GM06990 (cell line): ENCODE measurements around the gene SLC43A2.

ENCODE experiments used
- DNase-seq: peaks from one replicate; pipeline ENCODE4 v3.0.0-alpha.2; 2011; ENCODE audit not compliant: insufficient read length; ENCODE audit errors: extremely low read depth
- H3K27me3 ChIP-seq: replicated peaks from 2 replicates; pipeline ENCODE4 v1.6.0; 2011; ENCODE audit warnings: low read length; ENCODE audit not compliant: control insufficient read depth, insufficient read depth
- H3K36me3 ChIP-seq: 2 replicates; pipeline ENCODE4 v1.5.1; 2011; ENCODE audit warnings: low read length; ENCODE audit not compliant: control insufficient read depth, insufficient read depth
- H3K4me3 ChIP-seq: replicated peaks from 2 replicates; pipeline ENCODE4 v1.5.1; 2011; ENCODE audit warnings: low read depth, mild to moderate bottlenecking, control low read depth, low read length
- TF ChIP-seq, protein P1 (sequence below): IDR thresholded peaks from 2 replicates; pipeline ENCODE4 v1.5.1; 2011; ENCODE audit warnings: low read length, control low read depth, mild to moderate bottlenecking, inconsistent platforms; ENCODE audit not compliant: insufficient read depth, poor library complexity, severe bottlenecking

The SLC43A2 gene

DNA sequence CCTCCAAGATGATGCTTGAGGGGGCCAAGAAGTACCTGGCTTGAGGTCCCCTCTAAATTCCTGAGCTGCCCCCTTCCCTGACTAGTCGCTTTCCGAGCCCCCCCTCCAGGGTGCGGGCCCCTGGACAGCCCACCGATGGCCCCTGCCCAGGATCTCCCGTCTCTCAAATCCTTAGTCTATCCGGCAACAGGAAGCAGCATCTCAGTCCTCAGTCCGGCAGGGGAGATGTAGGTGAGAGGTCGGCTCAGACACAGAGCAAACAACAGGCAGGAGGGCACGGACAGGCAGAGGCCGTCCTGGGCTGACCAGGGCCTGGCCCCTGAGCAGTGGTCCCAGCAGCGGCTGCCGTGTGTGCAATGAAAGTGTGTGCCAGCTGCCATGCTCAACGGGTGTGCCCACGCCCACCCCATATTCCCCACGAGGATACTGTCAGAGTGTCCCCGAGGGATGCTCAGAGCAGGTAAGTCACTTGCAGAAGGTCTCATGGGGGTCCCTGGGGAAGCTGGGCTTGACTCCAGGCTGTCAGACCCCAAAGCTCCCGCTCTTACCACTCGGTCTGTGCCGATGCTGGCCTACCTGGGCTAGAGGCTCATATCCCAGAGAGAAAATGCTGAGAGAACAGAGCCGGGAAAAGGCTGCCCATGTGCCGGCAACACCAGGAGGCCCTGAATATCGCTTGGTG lies 7.2 kb downstream of the SLC43A2 start:
- DNase-seq, result no peak
- no peak overlapping the region for H3K4me3 ChIP-seq
- TF ChIP-seq, protein P1, sequence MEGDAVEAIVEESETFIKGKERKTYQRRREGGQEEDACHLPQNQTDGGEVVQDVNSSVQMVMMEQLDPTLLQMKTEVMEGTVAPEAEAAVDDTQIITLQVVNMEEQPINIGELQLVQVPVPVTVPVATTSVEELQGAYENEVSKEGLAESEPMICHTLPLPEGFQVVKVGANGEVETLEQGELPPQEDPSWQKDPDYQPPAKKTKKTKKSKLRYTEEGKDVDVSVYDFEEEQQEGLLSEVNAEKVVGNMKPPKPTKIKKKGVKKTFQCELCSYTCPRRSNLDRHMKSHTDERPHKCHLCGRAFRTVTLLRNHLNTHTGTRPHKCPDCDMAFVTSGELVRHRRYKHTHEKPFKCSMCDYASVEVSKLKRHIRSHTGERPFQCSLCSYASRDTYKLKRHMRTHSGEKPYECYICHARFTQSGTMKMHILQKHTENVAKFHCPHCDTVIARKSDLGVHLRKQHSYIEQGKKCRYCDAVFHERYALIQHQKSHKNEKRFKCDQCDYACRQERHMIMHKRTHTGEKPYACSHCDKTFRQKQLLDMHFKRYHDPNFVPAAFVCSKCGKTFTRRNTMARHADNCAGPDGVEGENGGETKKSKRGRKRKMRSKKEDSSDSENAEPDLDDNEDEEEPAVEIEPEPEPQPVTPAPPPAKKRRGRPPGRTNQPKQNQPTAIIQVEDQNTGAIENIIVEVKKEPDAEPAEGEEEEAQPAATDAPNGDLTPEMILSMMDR, result no peak
- H3K27me3 ChIP-seq, result no peaks in the 10 kb centered on the region
- peaks cover 16% of the 10 kb centered on the region for H3K36me3 ChIP-seq

DNA sequence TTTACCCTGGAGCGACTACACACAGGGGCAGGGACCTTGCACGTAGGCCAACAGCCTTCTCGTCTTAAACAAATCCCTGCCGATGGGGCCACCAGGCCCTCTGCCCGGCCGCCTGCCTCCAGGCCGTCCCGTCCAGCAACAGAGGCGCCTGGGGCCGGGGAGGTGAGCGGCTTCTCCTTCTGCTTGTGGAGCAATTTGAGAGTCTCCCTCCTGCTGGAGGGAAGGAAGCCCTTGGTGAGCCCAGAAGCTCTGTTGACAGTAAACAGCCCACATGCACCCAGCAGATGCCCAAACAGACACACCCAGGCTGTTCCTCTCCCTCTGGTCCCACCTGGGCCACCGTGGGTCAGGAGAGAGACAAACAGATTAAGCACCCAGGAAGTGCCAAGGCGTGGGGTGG lies 8.1 kb downstream of the SLC43A2 start:
- no peak for DNase-seq
- TF ChIP-seq, protein P1, result no peak
- no peak overlapping the region for H3K4me3 ChIP-seq
- H3K27me3 ChIP-seq, result no peaks in the 10 kb centered on the region
- H3K36me3 ChIP-seq, result peaks cover 19% of the 10 kb centered on the region

DNA sequence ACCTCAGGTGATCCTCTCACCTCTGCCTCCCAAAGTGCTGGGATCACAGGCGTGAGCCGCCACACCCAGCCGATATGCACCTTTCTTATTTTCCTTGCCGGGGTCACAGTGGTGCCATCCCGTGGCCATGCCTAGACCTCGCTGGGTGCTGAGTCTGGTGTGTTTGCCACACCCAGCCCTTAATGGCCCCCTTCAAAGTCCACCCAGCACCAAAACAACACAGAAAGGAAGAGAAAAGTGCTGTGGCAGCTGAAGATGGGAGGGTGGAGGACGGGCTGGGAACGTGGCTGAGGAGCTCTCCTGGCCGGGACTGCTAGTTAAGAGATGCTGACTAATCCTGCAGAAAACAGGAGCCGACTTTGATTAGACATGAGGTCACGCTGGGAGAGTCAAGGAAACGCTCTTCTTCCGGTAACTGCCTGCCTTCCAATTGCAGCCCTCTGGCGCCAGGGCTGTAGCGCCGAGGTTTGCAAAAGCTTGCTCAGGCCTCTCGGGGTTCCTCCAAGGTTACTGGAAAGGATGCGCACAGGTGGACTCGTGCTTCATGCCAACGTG lies 10.9 kb downstream of the SLC43A2 start:
- no peak for DNase-seq
- TF ChIP-seq, protein P1, result no peak
- Histone ChIP-seq H3K4me3 (no peak overlapping the region), H3K27me3 (no peaks in the 10 kb centered on the region), H3K36me3 (peaks cover 21% of the 10 kb centered on the region)

DNA sequence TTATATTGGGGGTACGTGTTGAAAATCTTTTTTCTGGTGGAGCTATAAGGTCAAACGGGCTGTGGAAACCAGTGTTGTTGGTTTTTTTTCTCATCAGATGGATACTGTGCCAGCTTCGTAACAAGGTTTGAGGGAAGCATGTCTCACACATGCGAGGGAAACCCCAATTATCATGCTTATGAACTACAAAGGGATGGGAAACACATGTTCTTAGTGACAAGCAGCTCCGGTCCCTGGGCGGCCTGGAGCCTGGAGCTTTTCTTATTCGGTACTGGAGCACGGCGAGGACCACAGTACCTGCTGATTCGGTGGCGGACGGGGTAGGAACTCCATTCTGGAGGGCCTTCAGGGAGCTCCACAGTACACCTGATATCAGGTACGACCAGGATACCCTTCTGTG lies 12.5 kb downstream of the SLC43A2 start:
- DNase-seq, result no peak
- Histone ChIP-seq H3K4me3 (no peak overlapping the region), H3K36me3 (peaks cover 18% of the 10 kb centered on the region), H3K27me3 (no peaks in the 10 kb centered on the region)
- TF ChIP-seq, protein P1, result no peak

DNA sequence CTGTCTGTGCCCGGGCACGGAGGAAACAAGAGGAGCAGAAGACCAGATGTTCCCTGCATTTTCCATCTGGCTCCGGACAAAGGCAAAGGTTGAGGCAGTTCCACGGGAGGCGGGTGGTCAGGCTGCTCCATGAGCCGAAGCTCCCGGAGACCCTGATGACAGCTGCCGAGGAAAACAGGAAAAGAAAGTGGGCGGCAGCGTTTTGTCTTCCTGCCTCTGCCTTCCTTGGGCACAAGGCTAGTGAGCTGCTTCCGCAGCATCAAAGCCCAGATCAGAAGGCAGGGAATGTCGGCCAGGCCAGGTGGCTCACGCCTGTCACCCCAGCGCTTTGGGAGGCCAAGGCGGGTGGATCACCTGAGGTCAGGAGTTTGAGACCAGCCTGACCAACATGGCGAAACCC lies 16.2 kb downstream of the SLC43A2 start:
- no peaks in the 10 kb centered on the region for H3K27me3 ChIP-seq
- no peak for DNase-seq
- H3K36me3 ChIP-seq, result peaks cover 16% of the 10 kb centered on the region
- H3K4me3 ChIP-seq, result no peak overlapping the region
- TF ChIP-seq, protein P1, result no peak

DNA sequence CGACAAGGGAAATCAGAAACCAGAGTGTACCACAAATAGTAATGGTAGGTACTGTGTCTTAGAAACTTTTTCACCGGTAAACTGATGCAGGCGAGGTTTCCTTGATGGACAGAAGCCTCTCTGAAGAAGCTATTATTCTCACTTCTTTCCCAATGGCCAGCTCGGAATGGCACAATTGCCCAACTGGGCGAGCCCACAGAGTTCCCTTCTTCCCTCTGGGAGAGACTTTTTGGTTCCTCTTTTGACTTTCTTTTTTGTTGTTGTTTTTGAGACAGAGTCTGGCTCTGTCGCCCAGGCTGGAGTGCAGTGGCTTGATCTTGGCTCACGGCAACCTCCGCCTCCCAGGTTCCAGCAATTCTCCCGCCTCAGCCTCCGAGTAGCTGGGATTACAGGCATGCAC lies 16.9 kb downstream of the SLC43A2 start:
- H3K4me3 ChIP-seq, result no peak overlapping the region
- no peaks in the 10 kb centered on the region for H3K27me3 ChIP-seq
- DNase-seq, result no peak
- TF ChIP-seq, protein P1, result no peak
- H3K36me3 ChIP-seq, result peaks cover 13% of the 10 kb centered on the region
